Testis (tissue), 3 donors: ENCODE data around the gene ACOX3. TPM values are rescaled to one million over a fixed set of nuclear protein-coding genes. Genes with fewer than 3 reads are reported as not detected.

ENCODE experiments used
- DNase-seq: peaks from one replicate; pipeline ENCODE4 v3.0.0-alpha.2; 2019
- H3K27ac ChIP-seq, 2 donors: fragments of 200-600 bp; sonication (generic); one replicate each; pipeline ENCODE4 v1.5.1; 2019
- H3K27me3 ChIP-seq: fragments of 200-600 bp; sonication (generic); one replicate; pipeline ENCODE4 v1.5.1; 2019
- H3K36me3 ChIP-seq: fragments of 200-600 bp; sonication (generic); one replicate; pipeline ENCODE4 v1.5.1; 2017; ENCODE audit warnings: low read depth; ENCODE audit errors: missing control alignments
- H3K4me1 ChIP-seq: fragments of 200-600 bp; sonication (generic); one replicate; pipeline ENCODE4 v1.5.1; 2019
- H3K4me3 ChIP-seq, 2 donors: fragments of 200-600 bp; sonication (generic); one replicate each; pipeline ENCODE4 v1.5.1; 2017 to 2019
- H3K9me3 ChIP-seq: fragments of 200-600 bp; sonication (generic); one replicate; pipeline ENCODE4 v1.5.1; 2017
- POLR2A ChIP-seq: fragments of 450-650 bp; IDR thresholded peaks from one replicate; pipeline ENCODE4 v1.6.1; 2017; ENCODE audit warnings: antibody characterized with exemption, mild to moderate bottlenecking, moderate library complexity
- WGBS, 2 donors: methylation state at CpG; one replicate each; pipeline ENCODE4 v1.1.5; 2018; 5-methylcytosine and 5-hydroxymethylcytosine counted together
- intact Hi-C: fragments of 100-400 bp; cut with DNase I; formaldehyde crosslinking; loops from one replicate; pipeline ENCODE4 v1.15.1; 2023; ENCODE audit warnings: low total_unique reads
- polyA plus RNA-seq: library from polyadenylated mRNA; stranded (reverse); fragments of 350-450 nt; fragmentation: Illumina TruSeq; extraction: RNeasy Lipid Tissue Mini Kit (QIAGEN cat#74804); gene quantifications from one replicate; pipeline ENCODE4 v1.2.3, GENCODE V29; 2014; ENCODE audit warnings: low read depth, low replicate concordance; ENCODE audit not compliant: insufficient read depth
- total RNA-seq, 2 donors: library from RNA; depleted of rRNA; stranded (reverse); fragments of >200 nt; gene quantifications; one replicate each; pipeline ENCODE4 v1.2.3, GENCODE V29; 2016
- TF ChIP-seq, protein P1 (sequence below), 3 experiments: fragments of 450-650 bp in 2 of 3; fragments of 200-600 bp in 1 of 3; sonication (generic) in 1 of 3; IDR thresholded peaks; one replicate each; pipeline ENCODE4 v1.5.1; 2016 to 2019; ENCODE audit warnings: antibody characterized with exemption in 3 of 3, mild to moderate bottlenecking in 2 of 3, moderate library complexity in 1 of 3

ACOX3 gene
- total and polyA plus RNA-seq, 3 donors from 2014 or later: 8.6 to 35.9 (median 29.8) TPM

DNA sequence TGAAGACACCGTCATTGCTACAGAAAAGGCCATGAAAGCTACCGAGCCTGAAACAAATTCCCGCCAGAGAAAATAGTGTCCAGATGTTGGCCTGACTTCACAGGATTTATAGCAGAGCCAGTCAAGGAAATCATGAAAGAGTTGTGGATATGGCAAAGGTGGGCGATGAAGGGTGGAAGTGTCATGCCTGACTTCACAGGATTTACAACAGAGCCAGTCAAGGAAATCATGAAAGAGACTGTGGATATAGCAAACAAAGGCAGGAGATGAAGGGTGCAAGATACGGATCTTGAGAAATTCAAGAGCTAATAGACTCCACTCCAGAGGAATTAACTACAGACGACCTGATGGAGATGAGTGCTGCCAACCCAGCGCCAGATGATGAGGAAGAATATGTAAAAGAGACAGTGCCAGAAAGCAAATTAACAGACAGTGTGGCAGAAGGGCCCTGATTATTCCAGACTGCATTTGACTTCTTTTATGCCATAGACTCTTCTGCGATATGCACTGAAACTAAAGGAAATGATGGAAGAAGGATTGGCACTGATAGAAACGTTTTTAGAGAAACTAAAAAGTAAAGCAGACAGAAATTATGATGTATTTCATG is 17.2 kb upstream of the ACOX3 start:
- no peak overlapping the region for H3K4me3 ChIP-seq
- TF ChIP-seq POLR2A: no peak
- TF ChIP-seq, protein P1, sequence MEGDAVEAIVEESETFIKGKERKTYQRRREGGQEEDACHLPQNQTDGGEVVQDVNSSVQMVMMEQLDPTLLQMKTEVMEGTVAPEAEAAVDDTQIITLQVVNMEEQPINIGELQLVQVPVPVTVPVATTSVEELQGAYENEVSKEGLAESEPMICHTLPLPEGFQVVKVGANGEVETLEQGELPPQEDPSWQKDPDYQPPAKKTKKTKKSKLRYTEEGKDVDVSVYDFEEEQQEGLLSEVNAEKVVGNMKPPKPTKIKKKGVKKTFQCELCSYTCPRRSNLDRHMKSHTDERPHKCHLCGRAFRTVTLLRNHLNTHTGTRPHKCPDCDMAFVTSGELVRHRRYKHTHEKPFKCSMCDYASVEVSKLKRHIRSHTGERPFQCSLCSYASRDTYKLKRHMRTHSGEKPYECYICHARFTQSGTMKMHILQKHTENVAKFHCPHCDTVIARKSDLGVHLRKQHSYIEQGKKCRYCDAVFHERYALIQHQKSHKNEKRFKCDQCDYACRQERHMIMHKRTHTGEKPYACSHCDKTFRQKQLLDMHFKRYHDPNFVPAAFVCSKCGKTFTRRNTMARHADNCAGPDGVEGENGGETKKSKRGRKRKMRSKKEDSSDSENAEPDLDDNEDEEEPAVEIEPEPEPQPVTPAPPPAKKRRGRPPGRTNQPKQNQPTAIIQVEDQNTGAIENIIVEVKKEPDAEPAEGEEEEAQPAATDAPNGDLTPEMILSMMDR (IDR thresholded peaks at IDR 0.05): no peak
- H3K9me3 ChIP-seq: no peaks in the 10 kb centered on the region
- DNase-seq: no peak
- no peak overlapping the region for H3K27ac ChIP-seq
- no peaks in the 10 kb centered on the region for H3K27me3 ChIP-seq
- H3K36me3 ChIP-seq: no peaks in the 10 kb centered on the region
- no peaks in the 10 kb centered on the region for H3K4me1 ChIP-seq
- intact Hi-C loops: no loop called here
- WGBS, 2 donors: 81% methylated on average over 9 of the region's 9 CpGs

DNA sequence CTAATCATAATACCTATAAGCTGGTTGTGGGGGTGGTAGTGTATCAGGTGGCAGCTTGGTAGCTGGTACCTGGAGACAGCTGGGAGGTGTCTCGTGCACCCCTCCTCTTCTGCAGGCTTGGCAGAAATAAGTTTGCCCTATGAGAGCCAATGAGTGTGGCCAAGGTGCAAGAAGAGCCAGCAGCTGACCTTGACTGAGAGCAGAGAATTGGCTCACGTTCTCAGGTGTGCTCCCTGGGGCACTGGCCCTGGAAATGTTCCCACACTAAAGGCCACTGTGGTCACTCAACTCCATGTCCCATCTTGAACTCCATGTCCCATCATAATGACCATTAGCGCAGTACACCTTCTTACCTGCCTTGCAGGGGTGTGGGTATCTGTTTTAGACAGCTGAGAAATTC is 13.4 kb upstream of the ACOX3 start:
- no peaks in the 10 kb centered on the region for H3K9me3 ChIP-seq
- no peak overlapping the region for H3K4me3 ChIP-seq
- no peak for TF ChIP-seq POLR2A
- TF ChIP-seq, protein P1 (IDR thresholded peaks at IDR 0.05): no peak
- 81 to 86% methylated on average over 2 to 3 of the region's 3 CpGs for WGBS, 2 donors
- no peaks in the 10 kb centered on the region for H3K36me3 ChIP-seq
- H3K27me3 ChIP-seq: no peaks in the 10 kb centered on the region
- no peak overlapping the region for H3K27ac ChIP-seq
- intact Hi-C loops: no loop called here
- H3K4me1 ChIP-seq: peaks cover 11% of the 10 kb centered on the region
- no peak for DNase-seq

GRCh38 chr4:8451440-8452182 is 11.1 kb upstream of the ACOX3 start:
- H3K4me3 ChIP-seq: no peak overlapping the region
- peak overlapping the region; percentile 56 to 70 for H3K27ac ChIP-seq
- TF ChIP-seq POLR2A: no peak
- TF ChIP-seq, protein P1 (IDR thresholded peaks at IDR 0.05): no peak
- intact Hi-C loops: no loop called here
- no peaks in the 10 kb centered on the region for H3K27me3 ChIP-seq
- no peaks in the 10 kb centered on the region for H3K36me3 ChIP-seq
- peak; percentile 87 for DNase-seq
- no peaks in the 10 kb centered on the region for H3K9me3 ChIP-seq
- 56 to 69% methylated on average over 11 of the region's 11 CpGs for WGBS, 2 donors
- peaks cover 11% of the 10 kb centered on the region for H3K4me1 ChIP-seq

DNA sequence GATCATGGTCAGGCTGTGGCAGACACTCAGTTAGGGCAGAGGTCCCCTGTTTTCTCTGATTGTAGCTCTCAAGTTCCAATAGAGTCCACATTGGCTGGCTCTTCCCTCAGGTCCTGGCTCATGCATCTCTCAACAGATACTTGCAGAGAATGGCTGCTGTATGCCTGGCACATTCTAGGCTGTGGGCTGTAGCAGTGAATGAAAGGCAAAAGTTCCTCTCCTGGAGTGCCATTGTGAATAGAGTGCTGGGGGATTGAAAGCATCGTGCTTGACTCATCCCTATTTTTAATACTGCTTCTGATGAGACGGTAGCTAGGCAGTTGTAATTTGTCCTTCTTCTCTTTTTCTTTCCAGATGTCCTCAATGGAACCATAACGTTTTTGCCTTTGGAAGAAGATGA is 5.6 kb upstream of the ACOX3 start:
- no peaks in the 10 kb centered on the region for H3K27me3 ChIP-seq
- TF ChIP-seq, protein P1 (IDR thresholded peaks at IDR 0.05): no peak
- no peak for TF ChIP-seq POLR2A
- no peaks in the 10 kb centered on the region for H3K36me3 ChIP-seq
- H3K4me1 ChIP-seq: peaks cover 26% of the 10 kb centered on the region
- H3K4me3 ChIP-seq: no peak overlapping the region
- H3K27ac ChIP-seq: no peak overlapping the region
- WGBS, 2 donors: 73 to 87% methylated on average over 3 of the region's 3 CpGs
- DNase-seq: no peak
- H3K9me3 ChIP-seq: no peaks in the 10 kb centered on the region
- intact Hi-C loops: no loop called here
